SH-SY5Y (cell line): ENCODE measurements around the gene RRAS2.

Experiments used
- GATA2 ChIP-seq: IDR thresholded peaks from 2 replicates; pipeline ENCODE4 v1.6.1; 2011; ENCODE audit warnings: mild to moderate bottlenecking, low read depth, low read length
- GATA3 ChIP-seq: IDR thresholded peaks from 2 replicates; pipeline ENCODE4 v1.6.1; 2011; ENCODE audit warnings: low read depth, mild to moderate bottlenecking, low read length, moderate library complexity

RRAS2 gene

GRCh38 chr11:14357881-14358728 lies 878 bp downstream of the RRAS2 start:
- TF ChIP-seq GATA3 = no peak
- TF ChIP-seq GATA2 = no peak

GRCh38 chr11:14356342-14356741 lies 2.6 kb downstream of the RRAS2 start:
- no peak for TF ChIP-seq GATA2
- no peak for TF ChIP-seq GATA3

GRCh38 chr11:14350716-14351238 lies 8.2 kb downstream of the RRAS2 start:
- TF ChIP-seq GATA3 = no peak
- TF ChIP-seq GATA2 = no peak

GRCh38 chr11:14350215-14350614 lies 8.8 kb downstream of the RRAS2 start:
- TF ChIP-seq GATA3 (no peak), GATA2 (no peak)

GRCh38 chr11:14347991-14348390 lies 11.0 kb downstream of the RRAS2 start:
- TF ChIP-seq GATA2 (no peak), GATA3 (no peak)

GRCh38 chr11:14347494-14347893 lies 11.5 kb downstream of the RRAS2 start:
- TF ChIP-seq GATA3 (no peak), GATA2 (no peak)

- no peak for TF ChIP-seq GATA3
- TF ChIP-seq GATA2 = no peak
Measured at GRCh38 chr11:14346303-14346955, 12.6 kb downstream of the RRAS2 start.

GRCh38 chr11:14345668-14346067 lies 13.3 kb downstream of the RRAS2 start:
- TF ChIP-seq GATA2 = no peak
- no peak for TF ChIP-seq GATA3

GRCh38 chr11:14342906-14343305 lies 16.1 kb downstream of the RRAS2 start:
- TF ChIP-seq GATA2 = no peak
- TF ChIP-seq GATA3 = no peak

- TF ChIP-seq GATA2 (no peak), GATA3 (no peak)
Measured at GRCh38 chr11:14341968-14342367, 17.0 kb downstream of the RRAS2 start.

GRCh38 chr11:14340721-14341120 lies 18.3 kb downstream of the RRAS2 start:
- TF ChIP-seq GATA3 (no peak), GATA2 (no peak)

GRCh38 chr11:14339356-14339755 lies 19.6 kb downstream of the RRAS2 start:
- TF ChIP-seq GATA2 = no peak
- no peak for TF ChIP-seq GATA3

GRCh38 chr11:14336507-14337503 lies 22.2 kb downstream of the RRAS2 start:
- TF ChIP-seq GATA2 (no peak), GATA3 (no peak)

- TF ChIP-seq GATA3 (no peak), GATA2 (no peak)
Measured at GRCh38 chr11:14335712-14336111, 23.3 kb downstream of the RRAS2 start.
